A549 (cell line): ENCODE results near the gene NOL9.

Experiments used
- BHLHE40 ChIP-seq: IDR thresholded peaks from 2 replicates; pipeline ENCODE4 v1.6.1; 2012; ENCODE audit warnings: low read depth, low read length, inconsistent platforms
- CEBPB ChIP-seq, 2 experiments: fragments of >200 bp in 1 of 2; sonication (Bioruptor Twin) in 1 of 2; formaldehyde crosslinking in 1 of 2; IDR thresholded peaks; 2 replicates each; pipeline ENCODE4 v1.6.1; 2012 to 2016
- CHD2 ChIP-seq: fragments of 150-350 bp; IDR thresholded peaks from 2 replicates; pipeline ENCODE4 v1.6.1; 2014; ENCODE audit warnings: low read length; ENCODE audit not compliant: partially characterized antibody
- CHD4 ChIP-seq: fragments of 200-600 bp; sonication (generic); IDR thresholded peaks from 2 replicates; pipeline ENCODE4 v1.6.1; 2016; ENCODE audit warnings: antibody characterized with exemption, mild to moderate bottlenecking, borderline replicate concordance
- CTCF ChIP-seq: fragments of >200 bp; sonication (Bioruptor Twin); formaldehyde crosslinking; IDR thresholded peaks from 3 replicates; pipeline ENCODE4 v1.5.1; 2016
- JUNB ChIP-seq: fragments of >200 bp; sonication (Bioruptor Twin); formaldehyde crosslinking; IDR thresholded peaks from 2 replicates; pipeline ENCODE4 v1.6.1; 2016
- KDM1A ChIP-seq: fragments of 200-600 bp; sonication (generic); IDR thresholded peaks from 2 replicates; pipeline ENCODE4 v1.6.1; 2016; ENCODE audit warnings: low read depth, mild to moderate bottlenecking
- MAFK ChIP-seq: fragments of 450-650 bp; IDR thresholded peaks from 2 replicates; pipeline ENCODE4 v1.6.1; 2014; ENCODE audit not compliant: partially characterized antibody
- MYC ChIP-seq: IDR thresholded peaks from 2 replicates; pipeline ENCODE4 v1.6.1; 2012; ENCODE audit warnings: mild to moderate bottlenecking, inconsistent platforms, low read length, improper control_type of control experiment, borderline replicate concordance
- NR3C1 ChIP-seq: fragments of >200 bp; sonication (Bioruptor Twin); formaldehyde crosslinking; IDR thresholded peaks from 3 replicates; pipeline ENCODE4 v1.6.1; 2017
- PBX3 ChIP-seq: IDR thresholded peaks from 2 replicates; pipeline ENCODE4 v1.6.1; 2012
- POLR2A ChIP-seq: IDR thresholded peaks from 2 replicates; pipeline ENCODE4 v1.6.1; 2012; ENCODE audit warnings: mild to moderate bottlenecking, low read length
- RAD21 ChIP-seq, 2 experiments: fragments of >200 bp in 1 of 2; sonication (Bioruptor Twin) in 1 of 2; formaldehyde crosslinking in 1 of 2; IDR thresholded peaks in 1 of 2; conservative IDR thresholded peaks in 1 of 2; 2 replicates in 1 of 2; 3 replicates in 1 of 2; pipeline ENCODE4 v1.6.1; 2012 to 2018; ENCODE audit warnings: inconsistent platforms in 1 of 2
- USF2 ChIP-seq: fragments of 450-650 bp; IDR thresholded peaks from 2 replicates; pipeline ENCODE4 v1.6.1; 2014; ENCODE audit warnings: antibody characterized with exemption

GRCh38 chr1:6517435-6517851 is 36.9 kb downstream of the NOL9 start:
- TF ChIP-seq CHD4, result no peak
- TF ChIP-seq POLR2A, result no peak
- no peak for TF ChIP-seq CEBPB (IDR thresholded peaks at IDR 0.05)
- no peak for TF ChIP-seq CTCF
- no peak for TF ChIP-seq RAD21 (conservative IDR thresholded peaks at IDR 0.05 in 1 of 2, IDR thresholded peaks at IDR 0.05 in 1 of 2)
- no peak for TF ChIP-seq USF2
- no peak for TF ChIP-seq PBX3
- TF ChIP-seq CHD2, result no peak
- TF ChIP-seq KDM1A, result no peak
- TF ChIP-seq MAFK, result no peak
- TF ChIP-seq NR3C1, result no peak
- no peak for TF ChIP-seq MYC
- TF ChIP-seq BHLHE40, result no peak
- TF ChIP-seq JUNB, result no peak
